Inflammatory macrophage (primary cell): ENCODE results near the gene MGAT2.
"Not testable (repeated sequence)": the region's sequence is repeated elsewhere in the genome, so short reads cannot be mapped to it uniquely, and the experiment has no call there.

Source experiments
- DNase-seq, 2 donors: peaks; one replicate each; pipeline ENCODE4 v3.0.0-alpha.2; 2020 to 2022

The MGAT2 gene

GRCh38 chr14:49612671-49613070 lies 7.9 kb upstream of the MGAT2 start:
- no peak for DNase-seq

GRCh38 chr14:49614196-49614595 lies 6.4 kb upstream of the MGAT2 start:
- DNase-seq: no peak

GRCh38 chr14:49615776-49616175 lies 4.8 kb upstream of the MGAT2 start:
- DNase-seq: no peak

GRCh38 chr14:49617852-49618519 lies 2.6 kb upstream of the MGAT2 start:
- no peak for DNase-seq

GRCh38 chr14:49619273-49619672 lies 1.3 kb upstream of the MGAT2 start:
- DNase-seq: not testable (repeated sequence)

- no peak for DNase-seq
Measured at GRCh38 chr14:49619730-49620129, 869 bp upstream of the MGAT2 start.

GRCh38 chr14:49621114-49621881 lies 699 bp downstream of the MGAT2 start:
- DNase-seq: peak; percentile 78 to 92

GRCh38 chr14:49622022-49622607 lies 1.5 kb downstream of the MGAT2 start:
- no peak for DNase-seq

GRCh38 chr14:49623387-49623786 lies 2.8 kb downstream of the MGAT2 start:
- no peak for DNase-seq

GRCh38 chr14:49623941-49624839 lies 3.6 kb downstream of the MGAT2 start:
- DNase-seq: no peak

GRCh38 chr14:49633640-49634546 lies 13.3 kb downstream of the MGAT2 start:
- DNase-seq: peak; percentile 89 to 94

- DNase-seq: peak; percentile 19 to 60
Measured at GRCh38 chr14:49634547-49635334, 14.1 kb downstream of the MGAT2 start, which contains the start of gene DNAAF2. DNAAF2 (minus strand) TSS chr14:49635244; CDS start chr14:49635149, 95 bp downstream.

- DNase-seq: no peak
Measured at GRCh38 chr14:49636866-49637265, 16.3 kb downstream of the MGAT2 start.

- DNase-seq: no peak
Measured at GRCh38 chr14:49637534-49638078, 17.0 kb downstream of the MGAT2 start.

- no peak for DNase-seq
Measured at GRCh38 chr14:49640540-49641417, 20.2 kb downstream of the MGAT2 start.

- DNase-seq: no peak
Measured at GRCh38 chr14:49641697-49642129, 21.1 kb downstream of the MGAT2 start.

GRCh38 chr14:49642163-49642562 lies 21.6 kb downstream of the MGAT2 start:
- no peak for DNase-seq

GRCh38 chr14:49653508-49653907 lies 32.9 kb downstream of the MGAT2 start:
- no peak for DNase-seq

- DNase-seq: no peak
Measured at GRCh38 chr14:49654511-49654910, 33.9 kb downstream of the MGAT2 start.
